HG02970 (cell line): Measurements from ENCODE around the gene IBTK.
"Not testable (repeated sequence)": the region's sequence is repeated elsewhere in the genome, so short reads cannot be mapped to it uniquely, and the experiment has no call there.

Source experiments
- ATAC-seq: cut with Tn5 transposase; IDR thresholded peaks from one replicate; pipeline ENCODE4 v1.9.1; 2021; ENCODE audit warnings: mild to moderate bottlenecking, moderate library complexity, moderate number of reproducible peaks; ENCODE audit not compliant: unreplicated experiment, low FRiP score

Gene IBTK

DNA sequence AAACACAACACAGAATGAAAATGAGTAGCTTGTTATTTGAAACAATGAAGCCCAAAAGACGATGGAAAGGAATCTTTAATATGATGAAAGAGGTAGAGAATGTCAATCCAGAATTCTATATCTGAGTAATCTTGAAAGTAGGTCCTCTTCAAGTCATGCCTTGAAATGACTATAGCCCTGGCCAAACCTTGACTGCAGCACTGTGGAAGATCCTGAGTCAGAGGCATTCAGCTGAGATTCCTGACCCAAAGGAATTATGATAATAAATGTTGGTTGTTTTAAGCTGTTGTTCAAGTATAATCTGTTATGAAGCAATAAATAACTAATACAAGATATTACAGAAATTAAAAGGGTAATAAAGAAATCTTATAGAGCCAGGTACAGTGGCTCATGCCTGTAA is 64.8 kb downstream of the IBTK start:
- ATAC-seq = no peak

DNA sequence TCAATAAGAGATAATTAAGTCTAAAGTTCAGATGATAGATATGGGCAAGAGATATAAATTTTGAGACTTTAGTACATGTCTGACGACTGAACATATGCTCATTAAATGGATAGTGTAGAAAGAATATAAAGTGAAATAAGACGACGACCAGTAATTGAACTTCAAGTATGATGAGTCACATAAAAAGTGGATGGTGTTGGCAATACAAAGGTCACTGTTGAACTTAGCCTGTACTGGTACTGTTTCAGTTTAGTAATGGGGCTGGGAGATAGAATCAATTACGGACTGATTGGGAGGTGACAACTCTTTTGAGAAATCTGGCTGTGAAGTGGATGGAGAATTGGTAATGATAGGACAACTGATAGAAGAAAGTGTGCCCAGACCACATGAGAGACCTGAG is 68.1 kb downstream of the IBTK start:
- no peak for ATAC-seq

DNA sequence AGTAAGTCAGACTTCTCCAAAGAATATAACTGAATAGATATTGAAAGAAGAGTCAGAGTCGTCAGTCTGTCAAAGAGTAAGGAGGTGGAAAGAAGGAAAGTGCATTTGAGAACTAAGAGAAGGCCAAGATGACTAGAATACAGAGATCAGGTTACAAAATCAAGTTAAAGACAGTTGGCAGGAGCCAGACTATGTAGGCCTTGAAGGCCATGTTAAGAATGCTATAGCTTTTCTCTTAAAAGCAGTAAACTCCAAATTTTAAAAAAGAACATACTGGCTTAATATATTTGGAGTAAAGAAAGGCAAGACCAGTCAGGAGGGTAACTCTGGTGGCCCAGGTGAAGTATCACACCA is 68.8 kb downstream of the IBTK start:
- no peak for ATAC-seq

- ATAC-seq = no peak
Measured at GRCh38 chr6:82178077-82178758, 69.3 kb downstream of the IBTK start.

GRCh38 chr6:82176616-82177015 is 70.9 kb downstream of the IBTK start:
- ATAC-seq = no peak

GRCh38 chr6:82172594-82172993 is 75.0 kb downstream of the IBTK start:
- no peak for ATAC-seq

- no peak for ATAC-seq
Measured at GRCh38 chr6:82169138-82169876, 78.2 kb downstream of the IBTK start.

DNA sequence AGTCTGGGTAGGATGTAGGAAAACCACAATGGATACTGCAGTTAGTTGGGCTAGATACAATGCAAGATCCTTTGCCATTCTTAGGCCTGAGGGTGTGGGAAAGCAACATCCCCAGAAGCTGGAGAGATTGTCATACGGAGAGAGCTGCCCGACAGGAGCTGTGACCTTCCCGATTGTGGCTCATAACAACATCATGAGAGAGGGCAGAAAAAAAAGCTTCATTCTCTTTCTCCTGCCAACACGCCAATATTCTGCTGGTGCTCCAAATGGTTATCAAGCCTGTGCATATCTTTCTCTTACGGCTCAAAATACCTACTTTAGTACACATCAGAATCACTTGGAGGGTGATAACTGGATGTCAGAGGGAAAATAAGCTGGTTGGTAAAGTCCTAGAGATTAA is 81.1 kb downstream of the IBTK start:
- no peak for ATAC-seq

GRCh38 chr6:82160255-82160990 is 87.1 kb downstream of the IBTK start:
- ATAC-seq = no peak

- ATAC-seq = not testable (repeated sequence)
Measured at GRCh38 chr6:82152786-82153185, 94.8 kb downstream of the IBTK start.

DNA sequence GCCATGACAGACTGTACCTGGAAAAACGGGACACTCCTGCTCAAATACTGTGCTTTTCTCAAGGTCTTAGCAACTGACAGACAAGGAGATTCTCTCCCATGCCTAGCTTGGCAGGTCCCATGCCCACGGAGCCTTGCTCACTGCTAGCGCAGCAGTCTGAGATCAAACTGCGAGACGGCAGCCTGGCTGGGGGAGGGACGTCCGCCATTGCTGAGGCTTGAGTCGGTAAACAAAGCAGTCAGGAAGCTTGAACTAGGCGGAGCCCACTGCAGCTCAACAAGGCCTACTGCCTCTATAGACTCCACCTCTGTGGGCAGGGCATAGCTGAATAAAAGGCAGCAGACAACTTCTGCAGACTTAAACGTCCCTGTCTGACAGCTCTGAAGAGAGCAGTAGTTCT is 96.4 kb downstream of the IBTK start:
- ATAC-seq = not testable (repeated sequence)

GRCh38 chr6:82145926-82146452 is 101.6 kb downstream of the IBTK start:
- ATAC-seq = no peak

DNA sequence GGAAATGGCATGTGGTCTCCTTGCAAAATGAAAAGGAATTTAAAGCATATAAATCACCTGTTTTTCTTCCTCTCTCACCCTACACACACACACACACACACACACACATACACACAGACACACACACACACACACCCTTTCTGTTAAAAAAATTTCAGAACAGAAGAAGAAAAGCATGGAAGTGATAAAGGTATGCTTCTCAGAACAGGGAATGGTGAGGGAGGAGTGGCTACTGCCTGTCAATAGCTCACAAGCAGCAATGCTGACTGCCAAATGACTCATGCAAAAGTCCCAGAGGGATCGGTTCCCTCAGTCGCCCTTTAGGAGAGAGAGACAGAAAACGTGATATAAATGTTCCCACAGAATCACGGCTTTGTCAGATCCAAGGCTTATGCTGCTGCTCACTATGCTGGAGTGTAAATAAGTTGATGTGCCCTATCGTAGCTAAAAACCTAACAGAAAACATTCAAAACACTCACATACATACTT is 102.6 kb downstream of the IBTK start:
- ATAC-seq = no peak

GRCh38 chr6:82144007-82144851 is 103.3 kb downstream of the IBTK start:
- ATAC-seq = peak; percentile 95

DNA sequence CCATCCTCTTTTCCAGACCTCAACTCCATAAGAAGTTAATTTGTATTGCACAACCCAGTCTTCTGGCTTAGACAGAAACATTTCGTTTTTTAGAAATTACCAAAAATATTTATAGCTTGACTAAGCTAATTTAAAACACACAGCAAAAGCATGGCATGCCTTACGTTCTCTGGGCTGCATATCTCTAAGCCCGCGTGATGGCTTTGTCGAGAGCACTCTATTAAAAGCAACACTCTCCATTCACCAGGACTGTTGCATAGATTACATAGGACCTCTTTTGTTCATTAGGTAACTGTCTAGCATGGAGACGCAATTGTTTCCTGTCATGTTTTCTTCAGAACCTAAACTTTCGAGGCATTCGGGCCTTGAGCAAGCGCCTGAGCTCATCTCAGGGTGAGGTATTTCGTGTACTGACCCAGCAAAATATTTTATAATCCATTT is 104.5 kb downstream of the IBTK start:
- ATAC-seq = no peak

DNA sequence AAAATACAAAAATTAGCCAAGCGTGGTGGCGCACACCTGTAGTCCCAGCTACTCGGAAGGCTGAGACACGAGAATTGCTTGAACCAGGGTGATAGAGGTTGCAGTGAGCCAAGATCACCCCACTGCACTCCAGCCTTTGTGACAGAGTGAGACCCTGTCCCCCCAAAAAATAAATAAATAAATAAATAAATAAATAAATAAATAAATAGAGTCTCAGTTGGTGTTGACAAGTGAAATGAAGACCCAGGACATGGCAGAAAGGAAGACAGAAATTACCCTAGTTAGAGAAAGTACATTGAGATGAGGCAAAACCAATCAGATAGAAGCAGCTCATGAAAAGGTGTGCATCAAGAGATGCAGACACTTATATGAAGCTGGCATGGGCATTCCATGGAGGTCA is 105.0 kb downstream of the IBTK start:
- ATAC-seq = no peak

- ATAC-seq = no peak
Measured at GRCh38 chr6:82138075-82138791, 109.3 kb downstream of the IBTK start.

- ATAC-seq = no peak
Measured at GRCh38 chr6:82131441-82131840, 116.1 kb downstream of the IBTK start.

- no peak for ATAC-seq
Measured at GRCh38 chr6:82129797-82130196, 117.7 kb downstream of the IBTK start.

GRCh38 chr6:82128973-82129372 is 118.6 kb downstream of the IBTK start:
- not testable (repeated sequence) for ATAC-seq
